Activated CD8-positive, alpha-beta memory T cell treated with anti-CD3 and anti-CD28 coated beads, Interleukin-2, amount 50 U/mL, for 4 hours (primary cell): ENCODE data around the gene FAM120C.
A peak's percentile ranks its signal among the peaks of the same experiment; 100 is the strongest.

Source experiments
- DNase-seq: peaks from one replicate; pipeline ENCODE4 v3.0.0-alpha.2; 2020

Gene FAM120C

DNA sequence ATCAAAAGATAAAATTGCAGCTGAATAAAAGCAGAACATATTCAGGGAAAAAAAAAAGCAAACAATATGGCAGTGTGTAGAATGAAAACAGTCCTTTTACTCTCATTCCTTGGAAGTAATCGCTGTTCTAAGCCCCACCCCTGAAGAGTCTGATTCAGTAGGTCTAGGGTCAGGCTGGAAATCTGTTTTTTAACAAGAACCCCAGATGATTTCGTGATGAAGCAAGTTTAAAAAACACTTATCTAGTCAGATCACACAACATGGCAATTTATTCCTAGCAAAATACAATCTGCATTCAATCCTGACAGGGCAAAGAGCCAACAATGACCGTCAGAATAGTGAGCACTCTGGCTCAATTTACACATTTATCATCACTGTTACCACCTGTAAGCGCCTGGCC lies 16.1 kb downstream of the FAM120C start:
- DNase-seq, result no peak

DNA sequence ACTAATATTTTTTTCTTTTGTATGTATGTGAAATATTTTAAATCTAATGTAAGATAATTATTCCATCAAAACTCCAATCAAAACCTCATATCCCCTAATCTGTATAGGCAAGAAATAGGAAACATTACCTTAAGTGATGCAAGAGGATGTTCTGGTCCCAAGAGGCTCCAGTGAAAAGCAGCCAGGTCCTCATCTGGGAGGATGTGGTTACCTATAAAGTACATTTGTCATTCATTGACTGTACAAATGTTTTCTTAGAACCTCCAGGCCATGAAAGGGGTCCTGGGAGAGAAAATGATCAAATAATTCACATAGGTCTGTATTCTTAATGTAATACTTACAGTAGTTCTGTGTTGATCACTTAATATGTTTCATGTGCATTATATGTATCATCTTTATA lies 25.5 kb downstream of the FAM120C start:
- DNase-seq, result no peak

DNA sequence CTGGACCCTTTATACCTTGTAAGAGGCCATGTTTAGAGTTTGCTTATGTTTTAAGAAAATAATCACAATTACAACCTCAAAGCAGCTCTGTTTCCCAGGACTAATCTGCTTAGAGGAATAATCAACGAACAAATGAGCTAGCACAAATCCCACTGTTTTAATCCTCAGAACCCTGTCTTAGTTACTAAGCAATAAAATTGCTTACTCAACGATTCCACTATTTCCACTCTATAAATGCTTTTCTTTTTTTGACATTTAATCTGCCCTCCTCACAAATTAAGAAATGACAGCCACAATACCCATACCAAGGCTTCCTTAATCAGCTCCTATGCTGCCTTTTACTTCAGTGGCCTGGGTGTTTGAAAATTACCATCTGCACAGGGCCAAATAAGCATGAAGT lies 48.8 kb downstream of the FAM120C start:
- DNase-seq, result no peak

- no peak for DNase-seq
These were observed 66.7 kb downstream of the FAM120C start for GRCh38 chrX:54116391-54116790.

DNA sequence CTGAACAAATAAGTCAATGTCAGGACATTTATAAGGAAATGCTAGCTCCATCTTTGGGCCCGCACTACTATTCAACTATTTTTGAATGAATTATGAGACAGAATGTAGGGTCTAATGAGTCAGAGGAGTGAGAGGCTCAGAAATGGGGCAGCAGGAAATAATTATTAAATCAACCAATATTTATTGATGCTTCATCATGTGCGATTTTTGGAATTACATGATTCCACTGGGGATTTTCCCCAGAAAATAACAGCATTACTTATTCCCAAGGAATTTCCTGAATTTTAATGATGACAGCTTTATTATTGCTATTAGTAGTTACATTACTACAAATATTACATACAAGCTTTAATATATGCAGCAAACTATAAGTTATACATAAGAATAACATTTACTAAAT lies 89.5 kb downstream of the FAM120C start:
- no peak for DNase-seq

DNA sequence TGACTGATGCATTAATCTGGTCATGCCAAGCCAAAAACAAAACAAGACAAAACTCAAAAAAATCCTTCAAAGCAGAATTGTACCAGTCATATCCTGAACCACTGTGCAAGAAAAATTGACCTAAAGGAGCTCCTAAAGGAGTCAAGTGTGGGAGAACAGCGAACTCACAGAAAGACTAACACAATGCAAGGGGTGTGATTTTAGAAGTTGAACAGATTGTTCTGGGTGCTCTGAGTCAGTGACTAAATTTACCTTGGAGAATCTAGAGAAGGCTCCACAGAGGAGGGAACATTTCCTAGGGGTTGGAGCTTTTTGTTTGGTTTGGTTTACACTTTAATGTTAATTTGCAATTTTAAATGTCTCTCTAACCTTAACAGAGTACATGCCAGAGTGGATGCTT lies 89.9 kb downstream of the FAM120C start:
- DNase-seq, result no peak

GRCh38 chrX:54090880-54091279 lies 92.2 kb downstream of the FAM120C start:
- DNase-seq, result no peak

DNA sequence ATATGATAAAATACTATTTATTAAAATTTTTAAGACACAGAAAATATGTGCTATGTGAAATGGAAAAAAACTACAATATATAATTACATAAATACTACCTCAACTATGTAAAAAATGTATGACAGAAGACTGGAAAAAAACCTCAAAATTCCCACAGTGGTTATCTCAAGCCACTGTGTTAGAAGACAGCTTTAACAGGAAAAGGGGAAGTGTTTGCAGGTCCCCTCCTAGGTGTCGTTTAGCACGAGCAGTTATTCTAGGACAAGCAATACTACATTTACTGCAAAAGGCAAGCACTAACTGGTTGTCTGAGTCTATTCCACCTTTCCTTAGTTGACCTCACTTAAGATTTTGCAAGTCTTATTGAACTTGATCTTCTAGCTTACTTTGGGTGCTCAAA lies 93.9 kb downstream of the FAM120C start:
- DNase-seq, result no peak

- DNase-seq, result no peak
These were observed 95.4 kb downstream of the FAM120C start for GRCh38 chrX:54087661-54088060.

DNA sequence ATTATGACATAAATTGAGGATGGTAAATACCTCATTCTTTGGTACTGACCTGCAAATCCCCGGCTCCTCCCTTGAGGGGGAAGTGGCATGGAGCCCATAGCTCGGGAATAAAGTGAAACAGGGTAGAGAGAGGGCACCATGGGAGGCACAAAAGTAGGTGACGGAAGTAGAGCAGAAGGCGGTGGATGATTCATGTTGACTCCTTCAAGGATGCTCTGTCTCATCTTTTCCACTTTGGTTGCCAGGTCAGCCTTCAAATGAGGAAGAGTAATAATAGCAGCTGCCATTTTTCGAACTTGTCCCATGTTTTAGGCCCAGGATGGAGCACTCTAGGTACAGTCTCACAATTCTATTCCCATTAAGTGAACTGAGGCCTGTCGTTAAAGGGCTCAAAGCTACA lies 97.4 kb downstream of the FAM120C start:
- DNase-seq, result no peak

GRCh38 chrX:54076903-54077302 lies 106.2 kb downstream of the FAM120C start:
- DNase-seq, result no peak

DNA sequence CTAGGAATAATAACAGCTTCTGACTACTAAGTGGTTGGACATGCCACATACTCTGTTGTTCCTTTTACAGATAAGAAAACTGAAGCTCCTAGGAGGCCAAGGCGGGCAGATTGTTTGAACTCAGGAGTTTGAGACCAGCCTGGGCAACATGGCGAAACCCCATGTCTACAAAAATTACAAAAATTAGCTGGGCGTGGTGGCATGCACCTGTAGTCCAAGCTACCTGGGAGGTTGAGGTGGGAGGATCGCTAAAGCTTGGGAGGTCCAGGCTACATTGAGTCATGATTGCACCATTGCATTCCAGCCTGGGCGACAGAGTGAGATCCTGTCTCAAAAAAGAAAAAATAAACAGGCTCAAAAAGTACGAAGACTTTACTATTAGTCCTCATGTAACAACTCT lies 108.2 kb downstream of the FAM120C start:
- no peak for DNase-seq

GRCh38 chrX:54067766-54068165 lies 115.3 kb downstream of the FAM120C start:
- no peak for DNase-seq

- no peak for DNase-seq
These were observed 116.2 kb downstream of the FAM120C start for GRCh38 chrX:54066841-54067240.

DNA sequence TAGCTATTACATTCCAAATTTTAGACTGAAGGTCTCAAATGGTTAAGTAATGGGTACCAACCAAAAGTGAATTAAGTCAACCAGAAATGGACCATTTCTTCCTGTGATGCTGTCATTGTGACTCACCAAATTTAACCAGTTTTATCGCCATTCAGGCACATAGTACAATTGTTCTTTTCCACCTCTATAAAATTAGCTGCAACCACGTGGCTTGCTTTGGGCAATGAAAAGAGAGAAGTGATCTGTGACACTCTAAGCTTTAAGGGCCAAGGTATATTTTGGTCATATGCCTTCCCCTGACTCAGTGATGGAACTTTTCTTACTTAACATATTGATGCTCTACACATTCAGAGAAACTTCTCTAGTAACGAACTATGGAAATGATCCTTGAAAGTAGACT lies 118.5 kb downstream of the FAM120C start:
- no peak for DNase-seq

DNA sequence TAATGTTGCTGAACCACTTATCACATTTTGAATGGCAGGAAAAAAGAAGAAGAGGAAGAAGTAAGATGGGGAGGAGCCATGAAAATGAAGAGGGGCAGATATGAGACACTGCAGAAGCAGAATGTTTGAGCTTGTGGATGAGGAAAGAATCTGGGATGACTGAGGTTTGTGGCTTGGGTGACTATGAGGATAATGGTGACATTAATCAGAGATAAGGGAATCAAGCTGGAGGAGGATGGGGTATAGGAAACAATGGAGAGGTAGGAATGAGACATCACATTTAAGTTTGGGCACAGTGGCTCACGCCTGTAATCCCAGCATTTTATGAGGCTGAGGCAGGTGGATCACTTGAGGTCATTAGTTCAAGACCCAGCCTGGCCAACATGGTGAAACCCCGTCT lies 119.7 kb downstream of the FAM120C start:
- DNase-seq, result no peak

- no peak for DNase-seq
These were observed 133.3 kb downstream of the FAM120C start for GRCh38 chrX:54049801-54050200.

DNA sequence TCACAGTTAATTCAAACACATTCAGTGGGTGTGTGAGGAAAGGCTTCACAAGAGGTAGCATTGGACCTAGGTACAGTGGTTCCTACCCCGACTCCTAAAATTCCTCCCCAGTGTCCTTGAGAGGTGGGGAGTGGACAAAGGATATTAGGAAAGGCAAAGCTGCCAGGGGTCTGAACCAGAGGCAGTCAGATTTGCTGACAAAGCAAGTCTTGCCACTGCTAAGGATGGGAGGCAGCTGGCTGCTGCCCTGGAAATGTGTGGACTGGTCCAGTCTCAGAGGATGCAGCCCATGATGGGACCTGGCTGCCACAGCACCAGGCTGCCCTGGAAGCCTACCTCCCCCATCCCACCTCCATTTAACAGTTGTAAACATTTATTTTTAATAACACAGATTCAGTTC lies 134.6 kb downstream of the FAM120C start:
- DNase-seq, result no peak

DNA sequence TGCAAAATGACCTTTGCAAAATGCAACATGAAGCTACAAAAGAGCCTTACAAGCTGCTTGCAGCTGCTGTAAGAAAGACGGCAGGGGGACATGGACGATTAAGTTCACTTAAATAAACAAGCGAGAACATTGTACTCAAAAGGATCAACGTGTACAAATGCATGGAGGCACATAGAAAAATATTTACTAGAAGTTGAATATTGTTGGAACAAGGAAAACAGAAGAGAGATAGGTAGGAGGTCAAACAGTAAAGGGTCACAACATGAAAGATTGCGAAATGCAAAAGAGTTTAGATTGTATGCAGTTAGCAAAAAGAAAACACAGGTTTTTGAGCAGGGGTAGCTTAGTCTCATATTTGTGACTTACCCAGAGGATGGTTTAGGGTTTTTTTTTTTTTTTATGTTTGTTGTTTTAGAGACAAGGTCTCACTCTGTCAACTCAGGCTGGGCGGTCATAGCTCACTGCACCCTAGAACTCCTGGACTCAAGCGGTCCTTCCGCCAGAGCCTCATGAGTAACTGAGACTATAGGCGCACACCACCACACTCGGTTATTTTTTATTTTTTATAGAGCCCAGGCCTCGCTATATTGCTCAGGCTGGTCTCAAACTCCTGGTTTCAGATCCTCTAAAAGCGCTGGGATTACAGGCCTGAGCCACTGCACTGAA lies 137.4 kb downstream of the FAM120C start:
- no peak for DNase-seq

DNA sequence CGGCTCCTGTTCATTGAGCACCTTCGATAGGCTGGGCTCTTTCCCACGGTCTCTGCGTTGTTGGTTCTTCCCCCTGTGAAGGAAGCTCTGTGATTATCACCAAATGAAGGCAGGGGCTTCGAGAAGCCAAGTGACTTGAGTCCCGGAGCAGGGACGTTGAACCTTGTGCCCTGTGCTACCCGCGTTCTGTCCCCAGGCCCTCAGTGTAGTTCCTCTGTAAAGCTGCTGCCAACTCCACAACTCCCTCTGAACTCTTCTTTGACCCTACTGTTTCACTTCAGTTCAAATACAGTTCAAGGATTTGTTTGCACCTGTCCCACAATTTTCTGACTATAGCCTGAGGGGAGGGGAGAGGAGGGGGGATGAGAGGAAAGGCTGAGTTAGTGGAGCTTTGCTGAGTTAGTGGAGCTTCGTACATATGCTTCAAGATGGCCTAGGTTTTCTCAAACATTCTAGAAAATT lies 138.1 kb downstream of the FAM120C start:
- no peak for DNase-seq

GRCh38 chrX:54044126-54044876 lies 138.8 kb downstream of the FAM120C start, which contains the start of gene PHF8:
Gene PHF8, minus strand, starts transcription at chrX:54044473. Its CDS starts 1,745 bp downstream, at chrX:54042728.
- peak; percentile 94 for DNase-seq

GRCh38 chrX:54043541-54044125 lies 139.4 kb downstream of the FAM120C start:
- DNase-seq, result peak; percentile 41

DNA sequence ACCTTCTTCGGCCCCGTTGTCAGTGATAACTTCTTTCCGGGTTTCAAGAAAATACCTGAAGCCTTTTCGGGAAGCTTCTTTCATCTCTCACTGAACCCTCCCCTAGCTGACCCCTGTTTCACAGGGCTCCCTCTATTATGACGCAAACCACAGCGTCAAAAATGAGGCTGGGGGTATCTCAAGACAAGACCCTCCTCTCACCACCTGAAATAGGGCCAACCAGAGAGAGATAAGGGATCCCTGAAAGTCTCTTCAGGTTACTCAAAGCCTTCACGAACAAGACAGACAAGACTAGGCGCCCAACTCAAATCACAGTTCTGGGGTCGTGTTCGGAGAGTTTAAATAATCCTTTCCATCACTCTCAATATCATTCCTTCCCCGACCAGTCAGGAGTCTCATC lies 140.0 kb downstream of the FAM120C start:
- DNase-seq, result no peak

DNA sequence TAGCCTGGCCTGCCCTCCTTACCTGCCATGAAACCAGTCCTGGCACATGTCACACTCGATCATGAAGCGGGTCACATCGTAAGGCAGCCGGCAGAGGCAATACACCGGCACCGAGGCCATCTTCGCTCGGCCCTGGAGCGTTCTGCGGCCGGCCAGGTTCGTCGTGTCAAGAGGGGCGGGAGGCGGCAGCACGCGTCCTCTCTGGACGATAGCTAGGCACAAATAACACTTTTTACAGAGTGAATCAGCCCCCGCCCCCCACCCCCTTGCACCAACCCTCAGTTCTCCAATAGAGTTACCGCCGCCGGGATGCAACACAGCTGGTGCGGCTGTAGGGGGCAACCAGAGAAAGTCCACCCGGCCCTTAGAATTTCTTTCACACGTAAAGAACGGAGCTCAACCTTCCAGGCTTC lies 140.4 kb downstream of the FAM120C start:
- DNase-seq, result peak; percentile 40
